GM18951 (cell line): ENCODE data around the gene GRK4.
"Not testable (repeated sequence)": the region's sequence is repeated elsewhere in the genome, so short reads cannot be mapped to it uniquely, and the experiment has no call there.

Experiments
- POLR2A ChIP-seq: IDR thresholded peaks from 4 replicates; pipeline ENCODE4 v1.6.1; 2011; ENCODE audit warnings: mild to moderate bottlenecking; ENCODE audit not compliant: insufficient read length, insufficient read depth; ENCODE audit errors: extremely low read depth
- in situ Hi-C: fragments of 300-500 bp; cut with MboI; formaldehyde crosslinking; loops from one replicate; pipeline ENCODE4 v1.12.0; 2022; ENCODE audit warnings: low sequenced_read_pairs, mixed read lengths, inconsistent platforms; ENCODE audit not compliant: unreplicated experiment

The GRK4 gene

DNA sequence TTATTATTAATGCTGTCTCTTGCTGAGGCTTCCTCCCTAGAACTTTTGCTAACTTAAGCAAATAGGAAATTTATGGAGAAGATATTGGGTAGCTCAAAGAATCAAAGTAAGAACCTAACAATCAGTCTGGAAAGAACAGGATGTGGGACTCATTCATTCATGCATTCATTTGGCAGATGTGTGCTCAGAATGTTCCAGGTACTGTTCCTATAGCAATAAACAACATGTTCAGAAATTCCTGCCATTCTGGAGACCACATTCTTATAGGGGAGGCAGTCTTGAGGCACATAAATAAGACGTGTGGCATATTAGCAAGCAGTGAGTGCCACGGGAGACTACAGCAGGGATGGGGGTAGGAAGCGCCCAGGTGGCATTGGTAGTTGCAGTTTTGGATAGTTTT is 5.0 kb downstream of the GRK4 start:
- in situ Hi-C loops, result no loop called here
- no peak for TF ChIP-seq POLR2A

- in situ Hi-C loops, result no loop called here
- no peak for TF ChIP-seq POLR2A
These were observed 7.9 kb downstream of the GRK4 start for GRCh38 chr4:2971275-2971674.

- no peak for TF ChIP-seq POLR2A
- in situ Hi-C loops, result no loop called here
These were observed 14.1 kb downstream of the GRK4 start for GRCh38 chr4:2977211-2978088.

DNA sequence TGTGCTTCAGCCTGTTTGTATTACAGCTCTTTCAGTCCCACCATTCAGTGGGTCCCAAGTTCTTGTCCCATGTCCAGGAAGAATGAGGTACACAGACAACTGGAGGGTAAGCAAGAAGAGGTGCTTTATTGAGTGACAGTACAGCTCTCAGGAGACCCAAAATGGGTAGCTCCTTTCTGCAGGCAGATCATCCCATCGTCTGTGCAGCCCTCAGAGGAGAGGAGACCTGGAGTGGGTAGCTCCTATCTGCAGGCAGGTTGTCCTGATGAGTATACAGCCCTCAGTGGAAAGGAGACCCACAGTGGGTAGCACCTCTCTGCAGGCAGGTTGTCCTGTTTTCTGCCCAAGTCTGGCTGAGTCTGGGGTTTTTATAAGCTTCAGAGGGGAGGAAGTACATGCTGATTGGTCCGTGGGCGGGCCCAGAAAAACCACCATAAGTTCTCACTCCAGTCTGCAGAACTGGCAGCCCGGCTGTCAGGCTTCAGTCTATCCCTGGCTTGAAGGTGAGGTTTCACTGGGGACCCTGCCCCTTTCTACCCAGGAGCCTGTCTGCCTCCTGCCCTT is 18.0 kb downstream of the GRK4 start:
- in situ Hi-C loops, result no loop called here

GRCh38 chr4:2982012-2982411 is 18.6 kb downstream of the GRK4 start:
- no peak for TF ChIP-seq POLR2A
- in situ Hi-C loops, result no loop called here

More for the DNA sequence above, 18.0 kb downstream of the GRK4 start:
- no peak for TF ChIP-seq POLR2A

DNA sequence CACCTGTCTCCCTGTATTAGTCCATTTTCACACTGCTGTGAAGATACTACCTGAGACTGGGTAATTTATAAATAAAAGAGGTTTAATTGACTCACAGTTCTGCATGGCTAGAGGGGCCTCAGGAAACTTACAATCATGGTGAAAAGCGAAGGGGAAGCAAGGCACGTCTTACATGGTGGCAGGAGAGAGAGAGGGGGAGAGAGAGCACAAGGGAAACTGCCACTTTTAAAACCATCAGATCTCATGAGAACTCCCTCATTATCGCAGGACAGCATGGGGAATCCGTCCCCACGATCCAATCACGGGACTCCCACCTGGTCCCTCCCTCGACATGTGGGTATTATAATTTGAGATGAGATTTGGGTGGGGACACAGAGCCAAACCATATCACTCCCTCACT is 20.3 kb downstream of the GRK4 start:
- in situ Hi-C loops, result not testable (repeated sequence)

DNA sequence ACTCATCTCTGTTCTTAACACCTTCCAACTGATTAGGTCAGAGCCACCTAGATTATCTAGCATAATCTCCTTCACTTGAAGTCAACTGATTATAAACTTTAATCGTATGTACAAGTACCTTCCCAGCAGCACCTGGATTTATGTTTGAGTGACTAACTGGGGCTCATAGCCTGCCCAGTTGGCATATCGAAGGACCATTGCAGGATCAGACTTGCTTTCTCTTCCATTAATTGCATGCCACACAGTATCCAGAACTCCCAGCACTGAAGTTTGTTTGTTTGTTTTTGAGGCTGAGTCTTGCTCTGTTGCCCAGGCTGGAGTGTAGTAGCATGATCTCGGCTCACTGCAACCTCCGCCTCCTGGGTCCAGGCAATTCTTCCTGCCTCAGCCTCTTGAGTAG is 27.9 kb downstream of the GRK4 start:
- TF ChIP-seq POLR2A, result no peak
- in situ Hi-C loops, result no loop called here

- in situ Hi-C loops, result no loop called here
These were observed 31.5 kb downstream of the GRK4 start for GRCh38 chr4:2994917-2995316.

DNA sequence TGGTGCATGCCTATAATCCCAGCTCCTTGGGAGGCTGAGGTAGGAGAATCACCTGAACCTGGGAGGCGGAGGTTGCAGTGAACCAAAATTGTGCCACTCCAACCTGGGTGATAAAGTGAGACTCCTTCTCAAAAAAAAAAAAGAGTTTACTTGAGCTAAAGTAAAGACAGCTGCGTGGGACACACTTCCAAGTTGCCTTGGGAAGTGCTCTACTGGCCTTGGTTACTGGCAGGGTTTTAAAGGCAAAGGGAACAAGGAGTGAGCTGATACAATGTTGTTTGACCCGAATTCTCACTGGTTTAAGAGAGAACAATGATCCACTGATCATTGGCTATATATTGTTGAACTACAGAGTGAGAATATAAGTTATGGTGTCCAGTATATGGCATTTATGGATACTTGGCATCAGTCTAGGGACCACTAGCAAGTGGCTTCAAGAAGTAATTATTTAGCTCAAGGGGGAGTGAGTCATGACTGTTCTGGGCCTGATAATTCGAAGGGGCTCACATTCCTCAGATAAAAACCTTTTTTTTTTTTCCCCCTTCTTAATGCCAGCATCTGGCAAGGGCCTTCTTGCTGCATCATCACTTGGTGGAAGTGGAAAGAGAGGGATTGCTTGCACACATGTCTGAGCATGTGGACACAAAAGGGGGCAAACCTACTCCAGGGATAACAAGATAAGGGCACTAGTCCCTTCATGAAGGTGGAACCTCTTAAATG is 32.3 kb downstream of the GRK4 start:
- TF ChIP-seq POLR2A, result no peak
- in situ Hi-C loops, result no loop called here

More at GRCh38 chr4:2994917-2995316, 31.5 kb downstream of the GRK4 start:
- no peak for TF ChIP-seq POLR2A

- in situ Hi-C loops, result no loop called here
- no peak for TF ChIP-seq POLR2A
These were observed 33.0 kb downstream of the GRK4 start for GRCh38 chr4:2996415-2996814.

DNA sequence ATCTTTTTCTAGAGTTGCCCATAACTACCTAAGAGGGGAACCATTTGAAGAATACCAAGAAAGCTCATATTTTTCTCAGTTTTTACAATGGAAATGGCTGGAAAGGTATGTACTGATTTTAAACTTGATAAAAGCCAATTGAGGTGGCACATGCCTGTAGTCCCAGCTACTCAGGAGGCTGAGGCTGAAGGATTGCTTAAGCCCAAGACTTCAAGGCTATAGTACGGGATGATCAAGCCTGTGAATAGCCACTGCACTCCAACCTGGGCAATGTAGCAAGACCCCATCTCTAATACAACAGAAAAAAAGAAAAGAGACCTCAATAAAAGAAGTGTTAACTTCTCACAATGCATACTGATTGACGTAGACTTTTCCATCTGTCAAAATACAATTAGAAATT is 44.4 kb downstream of the GRK4 start:
- in situ Hi-C loops, result no loop called here
- no peak for TF ChIP-seq POLR2A

GRCh38 chr4:3009422-3009821 is 46.1 kb downstream of the GRK4 start:
- no peak for TF ChIP-seq POLR2A
- in situ Hi-C loops, result no loop called here

- no peak for TF ChIP-seq POLR2A
- in situ Hi-C loops, result no loop called here
These were observed 47.2 kb downstream of the GRK4 start for GRCh38 chr4:3010577-3010976.

DNA sequence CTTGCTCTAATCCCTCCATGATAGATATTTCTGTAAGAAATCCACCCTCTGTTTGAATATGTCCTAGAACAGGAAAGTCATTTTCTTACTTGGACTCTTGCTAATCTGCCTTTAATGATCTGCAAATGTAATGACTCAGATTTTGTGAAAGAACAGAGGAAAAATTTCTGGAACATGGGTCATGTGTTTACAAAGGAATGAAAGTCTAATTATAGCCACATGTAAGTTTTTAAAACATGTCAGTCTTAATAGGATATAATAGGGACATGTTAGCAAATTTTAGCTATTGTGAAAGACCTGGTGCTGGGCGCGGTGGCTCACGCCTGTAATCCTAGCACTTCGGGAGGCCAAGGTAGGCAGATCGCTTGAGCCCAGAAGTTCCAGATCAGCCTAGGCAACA is 47.6 kb downstream of the GRK4 start:
- no peak for TF ChIP-seq POLR2A

More for the DNA sequence above, 47.6 kb downstream of the GRK4 start:
- in situ Hi-C loops, result no loop called here
